Muscle layer of duodenum (tissue), 2 donors: Measurements from ENCODE around the gene FOXK1.
"Not testable (repeated sequence)": the region's sequence is repeated elsewhere in the genome, so short reads cannot be mapped to it uniquely, and the experiment has no call there.

Experiments used
- H3K27ac ChIP-seq: one replicate; pipeline ENCODE4 v1.7.0; 2013; ENCODE audit warnings: mild to moderate bottlenecking, low read length
- H3K27me3 ChIP-seq: one replicate; pipeline ENCODE4 v1.7.0; 2013; ENCODE audit warnings: low read depth, mild to moderate bottlenecking, control low read depth, low read length
- H3K36me3 ChIP-seq, 2 donors: one replicate each; pipeline ENCODE4 v1.7.0; 2013; ENCODE audit warnings: low read length in 2 of 2, control low read depth in 1 of 2, mild to moderate bottlenecking in 1 of 2; ENCODE audit not compliant: insufficient read depth in 2 of 2, control insufficient read depth in 1 of 2
- H3K4me1 ChIP-seq, 2 donors: one replicate each; pipeline ENCODE4 v1.7.0; 2013; ENCODE audit warnings: low read length in 2 of 2, mild to moderate bottlenecking in 2 of 2, control low read depth in 1 of 2, moderate library complexity in 1 of 2; ENCODE audit not compliant: insufficient read depth in 2 of 2, control insufficient read depth in 1 of 2
- H3K4me3 ChIP-seq, 2 donors: one replicate each; pipeline ENCODE4 v1.7.0; 2013; ENCODE audit warnings: low read length in 2 of 2, low read depth in 1 of 2, mild to moderate bottlenecking in 1 of 2
- H3K9me3 ChIP-seq, 2 donors: one replicate each; pipeline ENCODE4 v1.7.0; 2013; ENCODE audit warnings: low read length in 2 of 2, control low read depth in 1 of 2, mild to moderate bottlenecking in 1 of 2; ENCODE audit not compliant: control insufficient read depth in 1 of 2
- donor health status: healthy.

FOXK1 gene

GRCh38 chr7:4668510-4668847 is 13.6 kb upstream of the FOXK1 start:
- Histone ChIP-seq H3K4me3 (no peak overlapping the region), H3K4me1 (peaks cover 0 to 9% of the 10 kb centered on the region in 2 donors), H3K27me3 (no peaks in the 10 kb centered on the region), H3K36me3 (no peaks in the 10 kb centered on the region), H3K9me3 (no peaks in the 10 kb centered on the region), H3K27ac (no peak overlapping the region)

GRCh38 chr7:4670791-4671190 is 11.3 kb upstream of the FOXK1 start:
- peaks cover 0 to 9% of the 10 kb centered on the region in 2 donors for H3K4me1 ChIP-seq
- H3K27me3 ChIP-seq, result no peaks in the 10 kb centered on the region
- peaks cover 0 to 4% of the 10 kb centered on the region in 2 donors for H3K9me3 ChIP-seq
- no peak overlapping the region for H3K4me3 ChIP-seq
- H3K27ac ChIP-seq, result no peak overlapping the region
- H3K36me3 ChIP-seq, result no peaks in the 10 kb centered on the region

- Histone ChIP-seq H3K9me3 (peaks cover 0 to 4% of the 10 kb centered on the region in 2 donors), H3K27ac (no peak overlapping the region), H3K4me1 (no peaks in the 10 kb centered on the region), H3K27me3 (no peaks in the 10 kb centered on the region), H3K4me3 (no peak overlapping the region), H3K36me3 (no peaks in the 10 kb centered on the region)
Observed at GRCh38 chr7:4675771-4676367, 6.2 kb upstream of the FOXK1 start.

- H3K4me1 ChIP-seq, H3K27me3 ChIP-seq, H3K9me3 ChIP-seq, H3K4me3 ChIP-seq, H3K27ac ChIP-seq, H3K36me3 ChIP-seq: not testable (repeated sequence)
Observed at GRCh38 chr7:4677518-4677917, 4.6 kb upstream of the FOXK1 start.

GRCh38 chr7:4681218-4681851 is 760 bp upstream of the FOXK1 start:
- peaks cover 0 to 20% of the 10 kb centered on the region in 2 donors for H3K4me1 ChIP-seq
- H3K4me3 ChIP-seq, result no peak overlapping the region
- no peaks in the 10 kb centered on the region for H3K9me3 ChIP-seq
- H3K27me3 ChIP-seq, result no peaks in the 10 kb centered on the region
- H3K36me3 ChIP-seq, result no peaks in the 10 kb centered on the region
- no peak overlapping the region for H3K27ac ChIP-seq

- H3K4me3 ChIP-seq, result peak overlapping the region; percentile 39 to 83
- peak overlapping the region; percentile 93 for H3K27ac ChIP-seq
- no peaks in the 10 kb centered on the region for H3K9me3 ChIP-seq
- no peaks in the 10 kb centered on the region for H3K36me3 ChIP-seq
- H3K27me3 ChIP-seq, result no peaks in the 10 kb centered on the region
- peaks cover 0 to 25% of the 10 kb centered on the region in 2 donors for H3K4me1 ChIP-seq
Observed at GRCh38 chr7:4682621-4683042, 537 bp downstream of the FOXK1 start.

GRCh38 chr7:4683043-4683883 is 1.2 kb downstream of the FOXK1 start:
- Histone ChIP-seq H3K27me3 (no peaks in the 10 kb centered on the region), H3K4me1 (peaks cover 0 to 25% of the 10 kb centered on the region in 2 donors), H3K9me3 (no peaks in the 10 kb centered on the region), H3K36me3 (no peaks in the 10 kb centered on the region), H3K4me3 (peak overlapping the region; percentile 71 to 83), H3K27ac (peak overlapping the region; percentile 93)

GRCh38 chr7:4683884-4684565 is 1.9 kb downstream of the FOXK1 start:
- H3K27ac ChIP-seq, result peak overlapping the region; percentile 93
- no peaks in the 10 kb centered on the region for H3K36me3 ChIP-seq
- H3K4me3 ChIP-seq, result peak overlapping the region; percentile 71 to 83
- no peaks in the 10 kb centered on the region for H3K9me3 ChIP-seq
- no peaks in the 10 kb centered on the region for H3K27me3 ChIP-seq
- H3K4me1 ChIP-seq, result peaks cover 0 to 29% of the 10 kb centered on the region in 2 donors

GRCh38 chr7:4684846-4685245 is 2.8 kb downstream of the FOXK1 start:
- no peaks in the 10 kb centered on the region for H3K9me3 ChIP-seq

GRCh38 chr7:4685676-4686075 is 3.6 kb downstream of the FOXK1 start:
- H3K27me3 ChIP-seq, H3K36me3 ChIP-seq, H3K4me3 ChIP-seq, H3K9me3 ChIP-seq, H3K27ac ChIP-seq: not testable (repeated sequence)
- H3K4me1 ChIP-seq, result peaks cover 0 to 36% of the 10 kb centered on the region in 2 donors

More at GRCh38 chr7:4684846-4685245, 2.8 kb downstream of the FOXK1 start:
- peaks cover 0 to 36% of the 10 kb centered on the region in 2 donors for H3K4me1 ChIP-seq
- peak overlapping the region; percentile 71 to 83 for H3K4me3 ChIP-seq
- H3K27me3 ChIP-seq, result no peaks in the 10 kb centered on the region
- H3K36me3 ChIP-seq, result no peaks in the 10 kb centered on the region
- peak overlapping the region; percentile 93 for H3K27ac ChIP-seq

GRCh38 chr7:4687956-4688355 is 5.9 kb downstream of the FOXK1 start:
- H3K36me3 ChIP-seq, result no peaks in the 10 kb centered on the region
- H3K27ac ChIP-seq, result no peak overlapping the region
- no peaks in the 10 kb centered on the region for H3K27me3 ChIP-seq
- no peak overlapping the region for H3K4me3 ChIP-seq
- no peaks in the 10 kb centered on the region for H3K9me3 ChIP-seq
- H3K4me1 ChIP-seq, result peaks cover 0 to 46% of the 10 kb centered on the region in 2 donors
